Measurements from ENCODE around the gene BICD2.
A peak's percentile ranks its signal among the peaks of the same experiment; 100 is the strongest.

The BICD2 gene

GRCh38 chr9:92726348-92726747 is 38.3 kb downstream of the BICD2 start:
- DNase-seq: no peak

- DNase-seq: no peak
Measured at GRCh38 chr9:92725766-92726165, 38.9 kb downstream of the BICD2 start.

DNA sequence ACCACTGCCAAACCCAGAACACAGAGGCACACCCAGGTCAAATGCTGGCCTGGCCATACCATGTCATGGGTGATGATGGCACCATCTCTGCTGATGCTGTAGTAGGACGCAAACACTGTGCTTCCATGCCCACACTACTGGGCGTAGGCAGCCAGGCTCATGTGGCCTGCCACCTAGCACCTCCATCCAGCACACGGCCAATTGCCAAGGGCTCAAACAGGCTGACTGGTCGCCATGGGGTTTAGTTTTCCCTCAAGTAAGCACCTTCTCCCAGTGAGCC is 39.4 kb downstream of the BICD2 start:
- DNase-seq: peak in 1 of 2 experiments; percentile 31

- peak; percentile 56 to 76 for DNase-seq
Measured at GRCh38 chr9:92724528-92725265, 39.9 kb downstream of the BICD2 start.

DNA sequence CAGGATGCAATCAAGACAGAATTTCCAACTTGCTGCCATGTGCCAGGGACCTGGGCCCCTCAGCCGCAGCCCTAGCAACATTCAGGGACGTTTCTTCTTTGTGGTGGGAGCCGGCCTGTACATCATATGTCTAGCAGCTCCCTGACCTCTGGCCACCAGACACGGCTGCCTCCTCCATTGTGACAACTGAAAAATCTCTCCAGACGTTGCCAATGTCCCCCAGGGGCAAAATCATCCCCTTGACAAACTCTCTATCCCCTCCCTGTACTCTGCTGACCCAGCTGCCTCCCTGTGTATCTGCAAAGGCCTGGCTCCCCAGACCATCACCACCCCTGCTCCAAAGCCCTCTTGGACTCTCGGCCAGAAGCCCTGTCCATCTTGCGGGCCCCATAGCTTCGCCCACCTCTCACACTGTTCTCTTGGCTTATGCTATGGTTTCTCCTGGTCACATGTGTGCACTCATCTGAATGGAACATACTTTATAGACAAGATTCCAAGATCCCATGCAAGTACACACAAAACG is 40.8 kb downstream of the BICD2 start:
- no peak for DNase-seq

DNA sequence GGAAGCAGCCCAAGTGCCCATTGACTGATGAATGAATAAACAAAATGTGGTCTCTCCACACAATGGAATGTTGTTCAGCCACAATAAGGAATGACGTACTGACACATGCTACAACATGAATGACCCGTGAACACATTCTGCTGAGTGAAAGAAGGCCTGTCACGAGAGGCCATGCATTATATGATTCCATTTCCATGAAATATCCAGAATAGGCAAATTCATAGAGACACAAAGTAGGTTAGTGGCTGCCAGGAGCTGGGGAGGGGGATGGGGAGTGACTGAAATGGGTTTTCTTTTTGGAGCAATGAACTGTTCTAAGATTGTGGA is 41.4 kb downstream of the BICD2 start:
- peak in 1 of 2 experiments; percentile 67 for DNase-seq

GRCh38 chr9:92722386-92723298 is 42.0 kb downstream of the BICD2 start:
- DNase-seq: peak; percentile 47 to 65

- no peak for DNase-seq
Measured at GRCh38 chr9:92721548-92721947, 43.1 kb downstream of the BICD2 start.

- no peak for DNase-seq
Measured at GRCh38 chr9:92720807-92721535, 43.7 kb downstream of the BICD2 start.

DNA sequence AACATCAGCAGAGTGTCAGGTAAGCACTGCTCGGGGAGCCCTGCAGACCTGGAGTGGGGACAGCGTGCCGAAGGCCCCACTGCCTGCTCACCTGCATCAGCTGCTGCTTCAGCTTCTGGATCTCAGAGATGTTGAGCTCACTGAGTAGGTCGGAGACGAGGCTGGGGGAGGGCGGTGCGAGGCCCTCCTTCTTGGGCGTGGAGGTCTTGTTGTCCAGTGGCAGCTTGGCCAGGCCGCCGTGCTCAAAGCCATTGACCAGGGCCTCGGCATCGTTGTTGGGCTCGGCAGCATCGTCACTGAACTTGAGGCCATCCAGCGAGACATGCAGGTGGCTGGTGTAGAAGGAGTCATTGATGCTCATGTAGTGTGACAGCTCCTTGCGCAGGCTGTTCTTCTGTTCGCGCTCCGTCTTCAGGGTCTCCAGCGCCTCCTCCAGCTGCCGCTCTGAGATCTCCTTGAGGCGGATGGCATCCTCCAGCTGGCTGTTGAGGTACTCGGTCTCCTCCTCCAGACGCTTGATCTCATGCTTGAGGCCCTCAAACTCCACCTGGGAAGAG is 44.3 kb downstream of the BICD2 start:
- DNase-seq: no peak

- no peak for DNase-seq
Measured at GRCh38 chr9:92719028-92719647, 45.5 kb downstream of the BICD2 start.

GRCh38 chr9:92718086-92719001 is 46.3 kb downstream of the BICD2 start:
- DNase-seq: no peak

DNA sequence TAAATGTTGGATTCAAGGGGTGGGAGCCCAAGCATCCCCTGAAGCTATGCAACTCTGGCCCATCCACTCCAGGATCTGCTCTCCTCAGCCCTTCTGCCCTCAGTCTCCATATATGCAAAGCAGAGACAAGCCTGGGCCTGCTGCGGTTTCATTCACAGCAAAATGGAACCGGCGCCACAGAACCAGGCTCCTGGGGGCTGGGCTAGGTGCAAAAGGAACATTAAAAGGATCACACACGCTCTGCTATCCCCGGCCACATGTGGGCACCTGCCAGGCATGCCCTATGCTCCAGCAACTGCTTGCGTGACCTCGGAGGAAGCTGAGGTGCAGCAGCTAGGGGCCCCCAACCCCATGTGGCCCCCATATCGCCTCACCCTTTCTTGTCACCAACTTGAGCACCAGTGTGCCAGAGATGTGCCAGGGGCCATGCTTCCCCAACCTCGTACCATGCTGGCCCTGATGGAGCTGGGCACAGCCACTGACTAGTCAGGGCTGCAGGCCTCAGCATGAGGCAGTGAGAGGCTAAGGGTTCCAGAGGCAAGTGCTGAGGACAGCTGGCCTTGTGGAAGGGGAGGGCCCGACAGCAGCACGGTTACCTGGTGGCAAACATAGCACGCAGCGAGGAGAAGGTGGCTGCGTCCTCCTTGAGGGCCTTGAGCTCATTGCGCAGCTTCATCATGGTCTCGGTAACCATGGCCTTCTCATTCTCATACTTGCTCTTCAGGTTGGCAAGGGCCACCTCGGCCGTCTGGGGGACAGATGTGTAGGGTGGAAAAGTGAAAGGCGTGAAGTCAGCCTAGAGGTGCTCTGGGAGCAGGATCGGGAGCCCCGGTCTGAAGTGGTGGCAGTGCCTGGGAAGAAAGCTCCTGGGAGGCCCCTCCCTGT is 47.2 kb downstream of the BICD2 start:
- DNase-seq: no peak

GRCh38 chr9:92716557-92716956 is 48.1 kb downstream of the BICD2 start:
- DNase-seq: peak; percentile 37 to 40

GRCh38 chr9:92715488-92716231 is 49.0 kb downstream of the BICD2 start:
- DNase-seq: no peak

DNA sequence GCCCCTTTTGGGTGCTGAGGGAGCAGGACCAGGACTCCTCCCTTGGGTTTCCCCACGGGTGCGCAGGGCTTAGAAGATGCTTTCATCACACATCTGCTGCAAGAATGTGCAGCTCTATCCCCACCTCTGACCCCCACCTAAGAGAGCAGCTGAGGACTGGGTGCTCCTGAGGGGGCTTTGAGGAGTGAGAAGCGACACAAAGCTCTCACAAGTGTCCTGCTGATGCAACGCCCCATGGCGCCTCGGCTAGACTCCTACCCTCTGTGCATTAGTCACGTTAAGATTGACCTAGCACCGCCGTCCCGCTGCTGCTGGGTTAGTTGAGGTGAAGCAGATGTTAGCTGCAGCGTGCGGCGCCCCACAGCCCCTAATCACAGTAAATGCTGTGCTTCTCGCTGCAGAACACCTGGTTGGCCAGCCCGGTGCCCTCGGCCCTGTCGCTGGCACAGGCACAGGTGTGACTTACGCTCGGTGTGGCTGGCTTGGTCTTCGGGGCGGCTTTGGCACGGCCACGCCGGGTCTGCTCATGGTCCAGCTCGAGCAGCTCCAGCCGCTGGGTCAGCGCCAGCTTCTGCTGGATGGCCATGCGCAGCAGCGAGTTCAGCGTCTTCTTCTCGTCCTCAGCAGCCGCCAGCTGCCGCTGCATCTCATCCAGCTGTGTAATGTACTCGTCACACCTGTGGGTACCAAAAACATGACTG is 49.7 kb downstream of the BICD2 start:
- no peak for DNase-seq

GRCh38 chr9:92714016-92714415 is 50.6 kb downstream of the BICD2 start:
- no peak for DNase-seq

DNA sequence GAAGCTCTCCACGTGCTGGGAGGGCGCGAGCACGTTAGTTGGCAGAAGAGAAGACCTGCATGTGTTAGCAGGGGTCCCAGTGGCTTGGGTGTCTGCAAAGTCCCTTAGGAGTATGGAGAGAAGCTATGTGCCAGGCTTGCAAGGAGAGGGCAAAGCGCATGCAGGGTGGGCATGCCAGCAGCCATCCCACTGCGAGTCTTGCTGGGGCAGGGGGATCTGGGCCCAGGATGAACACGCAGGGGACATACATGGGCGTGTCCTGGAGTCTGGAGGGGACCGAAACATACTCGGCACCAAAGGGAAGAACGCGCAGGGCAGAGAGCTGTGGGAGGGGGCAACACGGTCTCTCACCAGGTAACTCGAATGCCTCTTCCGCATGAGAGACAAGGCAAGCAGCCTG is 51.1 kb downstream of the BICD2 start:
- DNase-seq: no peak

GRCh38 chr9:92712767-92713166 is 51.9 kb downstream of the BICD2 start:
- DNase-seq: no peak

Data from SHP77 (cell line).